Hematopoietic multipotent progenitor cell treated with erythropoietin and hydrocortisone succinate and interleukin-3 and kit ligand, for 8 days (in vitro differentiated cells): Measurements from ENCODE around the gene RFX8.

ENCODE experiments used
- DNase-seq: peaks from one replicate; pipeline ENCODE4 v3.0.0-alpha.2; 2015

RFX8 gene

DNA sequence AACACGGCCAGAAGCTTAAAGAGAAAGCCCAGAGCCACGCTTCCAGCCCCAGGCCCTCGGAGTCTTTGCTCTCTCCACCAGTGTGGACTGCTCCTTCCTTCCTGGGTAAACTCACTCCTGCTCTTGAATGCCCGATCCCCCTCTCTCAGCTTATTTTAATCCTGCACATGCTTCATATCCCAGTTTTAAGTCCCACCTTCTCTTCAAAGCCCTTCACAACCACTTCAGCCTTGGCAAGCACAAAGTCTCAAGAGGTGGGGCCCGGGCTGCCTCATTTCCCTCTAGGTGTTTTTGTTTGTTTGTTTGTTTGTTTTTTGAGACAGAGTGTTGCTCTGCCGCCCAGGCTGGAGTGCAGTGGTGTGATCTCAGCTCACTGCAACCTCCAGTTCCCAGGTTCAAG lies 66.0 kb downstream of the RFX8 start:
- no peak for DNase-seq

DNA sequence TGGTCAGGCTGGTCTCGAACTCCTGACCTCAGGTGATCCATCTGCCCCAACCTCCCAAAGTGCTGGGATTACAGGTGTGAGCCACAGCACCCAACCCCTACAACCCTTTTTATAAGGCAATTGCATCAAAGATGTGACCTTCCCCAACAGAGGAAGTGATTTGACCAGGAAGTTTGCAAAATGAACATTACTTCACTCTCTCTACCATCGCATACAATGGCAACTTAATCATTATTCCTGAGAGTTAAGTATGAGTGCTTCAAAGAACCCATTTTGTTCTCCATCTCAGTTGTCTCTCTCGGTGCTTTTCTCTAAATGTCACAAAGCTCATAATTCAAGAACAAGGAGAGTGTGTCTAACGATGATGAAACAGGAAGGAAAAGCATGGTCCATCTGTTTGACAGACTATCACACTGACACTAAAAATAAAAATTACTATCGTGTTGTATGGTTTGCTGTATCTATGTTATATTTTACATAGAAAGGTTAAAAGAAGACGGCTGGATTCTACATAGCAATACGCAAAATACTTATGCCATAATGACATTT lies 69.5 kb downstream of the RFX8 start:
- DNase-seq, result no peak

DNA sequence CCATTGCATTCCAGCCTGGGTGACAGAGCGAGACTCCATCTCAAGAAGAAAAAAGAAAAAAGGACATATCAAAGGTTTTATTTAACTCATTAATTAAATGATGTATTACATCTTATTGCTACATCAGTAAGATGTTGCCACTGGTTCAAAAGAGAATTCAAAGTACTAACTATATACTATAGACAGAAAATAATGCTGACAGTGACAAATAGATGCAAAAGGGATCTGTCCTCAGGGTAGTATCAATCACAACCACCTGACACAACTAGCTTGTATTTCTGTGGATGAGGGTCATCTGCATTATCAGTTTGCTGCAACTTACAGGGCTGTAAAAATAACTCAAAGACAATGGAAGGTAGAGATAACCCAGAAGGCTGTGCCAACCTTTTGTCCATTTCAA lies 71.2 kb downstream of the RFX8 start:
- no peak for DNase-seq

DNA sequence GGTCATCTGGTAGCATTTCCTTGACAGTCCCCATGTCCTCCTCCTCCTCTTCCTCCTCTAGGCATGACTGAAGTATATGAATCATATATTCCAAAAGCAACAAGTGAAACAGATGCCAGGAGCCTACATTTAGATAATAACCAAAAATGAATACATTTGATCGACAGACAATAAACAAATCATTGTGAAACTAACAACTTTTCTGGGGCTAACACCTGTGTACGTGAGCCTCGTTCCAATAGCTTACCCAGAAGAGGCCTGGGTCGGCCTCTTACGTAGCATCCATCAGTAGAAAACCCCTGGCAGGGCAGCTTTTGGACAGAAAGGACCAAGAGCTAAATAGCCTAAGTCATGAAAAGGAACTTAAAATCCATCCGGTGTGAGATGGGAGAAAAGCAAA lies 72.3 kb downstream of the RFX8 start:
- DNase-seq, result no peak

DNA sequence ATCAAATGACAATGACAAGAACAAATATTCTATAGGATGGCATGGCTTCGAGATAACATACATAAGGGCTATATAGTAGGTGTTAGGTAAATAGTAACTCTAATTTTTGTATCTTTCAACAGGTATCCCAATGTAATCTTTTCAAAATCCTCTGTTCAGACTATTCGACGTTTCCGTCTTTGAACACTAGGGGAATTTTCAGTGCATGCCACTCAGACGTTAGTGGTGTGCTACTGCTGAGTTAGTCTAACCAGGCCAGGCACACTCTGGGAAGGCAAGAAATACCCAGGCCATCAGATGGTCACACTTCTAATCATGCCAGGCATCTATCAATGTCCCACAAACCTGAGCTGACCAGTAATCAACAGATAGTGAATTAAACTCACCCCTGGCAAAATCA lies 73.0 kb downstream of the RFX8 start:
- no peak for DNase-seq

DNA sequence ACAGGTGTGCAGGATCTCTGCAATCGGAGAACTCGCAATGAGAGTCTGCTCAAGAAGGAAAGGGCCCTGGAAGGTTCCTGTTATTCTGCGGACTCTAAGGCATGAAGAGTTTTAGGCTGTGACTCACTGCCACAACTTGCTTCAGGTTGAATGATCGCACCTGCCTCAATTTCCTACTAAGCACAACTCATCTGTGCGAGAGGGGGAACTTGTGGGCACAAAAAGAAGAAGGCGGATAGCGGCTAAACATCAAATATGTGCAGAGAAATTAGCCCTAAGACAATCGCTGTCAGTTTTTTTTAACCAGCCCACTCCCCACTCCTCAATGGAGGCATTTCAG lies 73.6 kb downstream of the RFX8 start:
- DNase-seq, result no peak

DNA sequence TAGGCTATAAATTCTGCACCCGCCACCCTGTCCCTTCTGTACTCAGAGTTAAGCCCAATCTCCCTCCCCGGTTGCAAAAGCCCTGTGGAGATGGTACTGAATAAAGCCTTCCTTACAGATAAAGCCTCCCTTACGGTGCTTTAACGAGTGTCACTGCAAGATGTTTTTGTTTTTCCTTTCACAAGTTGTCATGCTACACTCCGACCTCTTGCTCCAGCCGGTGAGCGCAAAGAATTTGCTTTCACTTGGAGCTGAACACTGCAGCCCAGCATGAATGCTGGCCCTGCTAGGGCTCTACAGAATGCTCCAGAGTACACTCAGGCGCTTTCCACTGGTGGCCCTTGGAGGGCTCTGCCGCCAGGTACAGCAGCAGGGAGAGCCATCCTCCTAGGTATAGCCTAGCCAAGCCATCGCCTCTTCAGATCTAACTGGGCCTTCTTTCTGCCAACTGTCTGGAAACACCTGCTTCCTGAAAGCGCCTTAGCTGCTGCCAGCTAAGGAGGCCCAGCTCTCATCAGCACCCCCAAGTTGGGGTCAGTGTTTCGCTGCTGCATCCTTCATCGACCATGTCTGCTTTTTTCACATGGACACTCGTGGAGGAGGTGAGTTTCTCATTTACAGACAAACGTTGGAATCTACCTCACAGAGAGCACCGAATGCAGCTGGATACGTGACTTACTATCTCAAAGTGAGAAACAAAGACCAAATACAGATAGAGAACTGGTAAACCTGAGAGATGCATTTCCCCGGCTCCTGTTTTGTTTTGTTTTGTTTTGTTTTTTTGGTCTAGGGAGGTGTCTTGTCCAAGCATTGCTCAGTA lies 74.2 kb downstream of the RFX8 start:
- DNase-seq, result no peak

DNA sequence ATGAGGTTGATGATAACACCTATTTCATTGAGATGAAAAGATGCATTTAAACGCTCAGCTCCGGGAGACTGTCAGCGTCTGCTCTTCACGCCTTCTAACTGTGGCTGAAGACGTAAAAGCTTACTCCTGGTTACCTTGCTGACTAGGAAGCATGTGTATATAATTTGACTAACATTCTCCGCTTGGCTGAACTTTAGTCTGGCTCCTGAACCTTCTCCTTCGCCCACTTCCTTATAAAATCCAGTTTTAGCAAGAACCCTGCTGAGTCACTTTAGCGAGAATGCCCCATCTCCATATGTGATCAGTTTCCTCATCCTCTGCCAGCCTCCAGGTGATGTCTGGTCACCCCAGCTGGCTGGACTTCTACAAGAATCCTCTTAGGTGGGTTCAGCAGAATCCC lies 74.9 kb downstream of the RFX8 start:
- DNase-seq, result no peak

DNA sequence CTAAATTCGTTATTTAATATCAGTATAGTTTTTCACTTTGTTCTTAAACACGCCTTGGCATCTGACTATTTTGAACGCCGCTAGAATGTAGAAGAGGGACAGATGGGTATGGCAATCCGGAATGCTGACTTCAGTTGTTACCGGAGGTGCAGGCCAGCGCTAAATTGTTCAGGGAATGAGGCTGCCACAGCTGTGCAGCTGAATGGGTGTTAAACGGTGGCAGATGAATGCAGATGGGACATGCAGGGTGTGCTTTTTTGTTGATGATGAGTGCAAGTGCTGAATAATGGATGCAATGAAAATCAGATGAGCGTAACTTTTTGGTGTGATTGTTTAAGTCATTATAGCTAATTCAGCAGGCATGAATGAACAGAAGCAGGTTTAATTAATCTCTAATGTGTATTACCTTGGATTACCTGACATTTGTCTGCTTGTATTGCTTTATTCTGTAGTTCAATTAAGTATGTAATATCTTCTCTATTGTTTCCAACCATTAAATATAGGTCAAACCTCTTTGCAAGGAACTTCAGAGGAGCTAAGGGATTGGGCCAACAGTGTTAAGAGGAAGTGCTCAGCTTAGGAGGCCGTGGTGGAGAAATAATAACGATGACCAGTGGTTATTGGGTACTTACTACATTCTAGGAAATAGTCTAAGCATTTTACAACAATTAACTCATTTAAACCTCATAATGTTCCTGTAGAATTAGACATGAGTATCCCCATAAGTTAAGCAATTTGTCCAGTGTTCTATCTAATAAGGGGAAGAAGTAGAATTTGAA lies 75.7 kb downstream of the RFX8 start:
- DNase-seq, result no peak

DNA sequence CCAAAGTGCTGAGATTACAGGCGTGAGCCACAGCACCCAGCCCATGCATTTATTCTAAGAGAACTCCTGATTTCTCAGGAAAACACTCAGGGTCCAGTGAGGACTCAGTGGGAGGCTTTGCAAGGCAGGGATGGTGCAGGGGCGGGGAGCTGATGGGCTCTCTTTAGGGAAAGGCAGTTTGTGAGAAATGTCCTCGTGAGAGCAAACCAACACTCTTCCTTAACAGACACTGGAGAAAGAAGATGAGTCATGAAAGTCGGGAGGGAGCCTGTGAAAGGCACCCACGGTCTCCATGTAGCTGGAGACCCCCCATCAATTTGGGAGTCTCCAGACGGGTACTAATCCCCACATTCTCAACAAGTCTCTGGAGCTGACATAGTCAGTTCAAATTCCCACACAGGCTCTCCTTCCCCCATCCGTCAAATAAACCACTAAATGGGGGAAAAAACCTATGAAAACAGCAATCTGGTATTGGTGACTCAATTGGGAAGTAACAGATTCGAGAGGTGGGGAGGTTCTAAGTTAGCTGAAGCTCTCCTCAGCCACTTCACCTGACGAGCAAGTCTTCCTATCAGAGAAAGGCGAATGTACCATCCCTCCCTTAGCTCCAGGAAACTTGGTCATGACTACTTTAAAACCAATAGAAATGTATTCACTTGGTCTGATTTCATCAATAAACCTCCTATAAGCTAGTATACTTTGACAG lies 76.6 kb downstream of the RFX8 start:
- no peak for DNase-seq

DNA sequence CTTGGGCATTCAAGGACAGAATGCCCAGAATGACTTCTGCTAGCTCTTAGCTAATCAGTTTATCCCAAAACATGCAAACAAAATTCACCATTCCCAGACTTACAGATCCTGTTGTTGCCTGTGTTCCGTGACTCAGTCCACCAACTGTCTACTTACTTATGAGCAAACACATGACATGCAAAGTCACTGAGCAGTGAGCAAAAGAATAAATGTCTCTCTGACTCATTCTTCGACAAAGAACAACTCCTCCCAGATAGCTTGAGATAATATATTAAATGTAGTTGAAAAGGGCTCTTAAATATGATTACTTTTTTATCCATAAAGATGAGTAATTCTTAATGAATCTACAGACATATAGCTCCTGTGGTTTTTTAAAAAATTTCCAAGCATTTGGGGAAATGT lies 78.6 kb downstream of the RFX8 start:
- DNase-seq, result peak; percentile 32

DNA sequence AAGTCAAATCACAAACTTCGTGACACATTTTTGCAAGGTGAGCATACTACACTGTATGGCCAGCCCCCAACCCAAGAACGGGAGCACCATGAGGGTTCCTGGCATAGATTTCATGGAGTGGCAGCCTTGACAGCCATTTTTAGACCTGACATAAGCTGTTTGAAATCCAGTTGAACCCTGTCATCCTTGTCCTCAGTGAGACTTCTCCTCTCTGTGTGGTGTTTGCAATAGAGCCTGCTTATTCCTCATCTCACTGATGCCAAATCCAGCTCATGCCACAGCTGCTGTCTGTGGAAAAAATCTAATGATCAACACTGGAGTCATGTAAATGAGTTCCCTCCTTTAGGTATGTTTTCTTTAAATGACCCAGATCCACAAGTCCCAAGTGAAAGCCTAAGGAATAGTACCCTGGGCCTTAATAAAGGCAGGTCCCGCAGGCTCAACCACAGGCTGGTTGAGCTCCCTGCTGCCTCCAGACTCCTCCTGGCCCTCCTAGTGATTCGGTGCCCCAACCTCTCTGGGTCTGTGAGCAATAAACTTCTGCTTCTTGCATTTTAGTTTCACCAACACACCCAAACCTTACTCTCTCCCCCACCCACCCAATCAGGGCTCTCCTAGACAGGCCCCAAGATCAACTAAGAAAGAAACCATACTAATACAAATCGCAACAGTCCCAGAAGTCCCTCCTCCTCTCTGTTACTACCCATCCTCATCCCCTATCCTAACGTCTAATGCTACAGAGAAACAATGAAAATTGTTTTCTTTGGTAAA lies 79.2 kb downstream of the RFX8 start:
- no peak for DNase-seq

DNA sequence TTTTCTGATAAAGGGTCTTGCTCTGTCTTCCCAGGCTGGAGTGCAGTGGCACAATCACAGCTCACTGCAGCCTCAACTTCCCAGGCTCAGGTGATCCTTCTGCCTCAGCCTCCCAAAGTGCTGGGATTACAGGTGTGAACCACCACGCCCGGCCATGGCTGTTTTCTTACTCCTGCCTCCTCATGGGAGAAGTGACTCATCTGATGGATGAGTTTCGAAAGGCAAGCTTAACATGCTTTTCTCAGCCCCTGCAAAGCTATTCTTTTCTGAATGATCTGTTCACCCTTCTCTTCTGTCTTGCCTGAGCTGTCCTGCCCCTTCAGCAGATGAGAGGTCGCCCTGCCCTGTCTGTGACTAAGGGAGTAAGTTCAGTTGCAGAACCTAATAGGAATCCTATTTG lies 86.7 kb downstream of the RFX8 start:
- no peak for DNase-seq

DNA sequence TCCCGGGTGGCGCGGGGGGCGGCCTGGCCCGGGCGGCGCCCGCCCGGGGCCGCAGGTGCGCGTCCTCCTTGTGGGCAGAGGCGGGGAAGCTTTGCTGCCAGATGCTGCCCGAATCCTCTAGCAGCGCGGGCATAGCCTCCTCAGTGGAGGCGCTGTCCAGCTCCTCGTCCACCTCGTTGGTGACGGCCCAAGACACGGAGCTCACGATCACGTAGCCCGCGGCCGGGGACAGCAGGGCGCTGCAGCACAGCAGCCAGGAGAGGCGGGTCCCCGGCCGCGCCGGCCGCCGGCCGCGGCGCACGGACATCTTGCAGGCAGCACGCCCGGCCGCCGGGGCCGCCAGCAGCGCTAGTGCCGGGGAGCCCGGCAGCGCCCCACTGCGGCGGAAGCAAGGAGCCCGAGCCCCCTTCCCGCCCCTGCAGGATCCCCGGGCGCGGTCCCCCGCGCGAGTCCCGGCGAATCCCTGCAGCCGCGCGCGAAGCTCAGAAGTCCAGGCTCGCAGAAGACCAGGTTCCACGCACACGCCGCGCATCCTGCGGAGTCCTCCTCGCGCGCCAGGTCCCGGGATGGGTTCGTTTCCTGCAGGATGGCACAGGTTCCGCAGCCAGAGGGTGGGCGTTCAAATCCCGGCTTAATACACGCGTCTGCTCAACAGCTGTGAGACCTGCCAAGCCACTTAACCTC lies 87.6 kb downstream of the RFX8 start, which contains the start of gene CREG2:
Gene CREG2, minus strand, starts transcription at position 353 of the 684 bp plus-strand sequence. Its CDS starts 46 bp downstream, at position 307.
- DNase-seq, result peak; percentile 6

DNA sequence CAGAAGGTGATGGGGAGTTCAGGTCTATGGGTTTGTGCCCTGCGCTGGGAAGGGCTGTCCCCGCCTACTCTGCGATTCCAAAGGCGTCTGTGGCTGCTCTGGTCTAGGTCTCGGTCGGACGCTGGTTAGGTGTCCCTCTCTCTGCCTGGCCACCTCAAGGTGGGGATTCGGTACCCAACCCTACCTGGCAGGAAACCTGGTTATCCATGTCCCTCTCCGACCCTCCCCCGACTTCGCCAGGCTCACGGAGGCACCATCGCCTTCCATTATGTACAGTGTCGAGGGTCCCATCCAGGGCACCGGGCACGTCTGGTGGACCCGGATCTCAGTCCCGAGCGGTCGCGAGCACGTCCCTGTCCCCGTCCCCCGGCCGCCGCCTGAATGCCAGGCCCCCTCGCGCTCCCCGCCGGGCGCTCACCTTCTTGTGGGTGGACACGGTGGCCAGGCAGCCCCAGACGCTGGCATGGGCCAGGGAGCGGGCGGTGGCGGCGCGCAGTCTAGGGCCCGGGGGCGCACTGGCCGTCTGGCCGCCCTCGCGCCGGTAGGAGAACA lies 88.2 kb downstream of the RFX8 start:
- DNase-seq, result no peak

DNA sequence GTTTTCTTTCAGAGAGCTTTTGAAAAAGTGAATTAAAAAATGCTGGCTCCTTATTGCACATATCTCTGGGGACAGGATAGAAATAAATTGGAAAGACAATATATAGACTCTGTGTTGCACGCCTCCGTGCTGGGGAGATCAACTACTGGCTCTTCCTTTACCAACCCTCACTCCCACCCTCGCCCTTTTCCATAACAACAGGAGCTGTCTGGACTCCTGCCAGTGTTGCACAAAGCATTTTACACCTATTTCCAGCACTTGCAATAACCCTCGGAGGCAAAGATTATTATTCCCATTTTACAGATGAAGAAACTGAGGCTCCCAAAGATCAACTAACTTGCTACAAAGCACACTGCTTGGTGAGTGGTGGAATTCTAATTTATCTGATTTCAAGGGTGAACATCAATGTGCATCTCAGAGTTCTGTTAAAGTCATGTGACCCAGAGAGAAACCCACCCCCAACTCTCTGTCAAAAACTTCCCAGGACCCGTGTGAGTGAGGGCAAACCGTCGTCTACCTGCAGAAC lies 91.8 kb downstream of the RFX8 start:
- no peak for DNase-seq

DNA sequence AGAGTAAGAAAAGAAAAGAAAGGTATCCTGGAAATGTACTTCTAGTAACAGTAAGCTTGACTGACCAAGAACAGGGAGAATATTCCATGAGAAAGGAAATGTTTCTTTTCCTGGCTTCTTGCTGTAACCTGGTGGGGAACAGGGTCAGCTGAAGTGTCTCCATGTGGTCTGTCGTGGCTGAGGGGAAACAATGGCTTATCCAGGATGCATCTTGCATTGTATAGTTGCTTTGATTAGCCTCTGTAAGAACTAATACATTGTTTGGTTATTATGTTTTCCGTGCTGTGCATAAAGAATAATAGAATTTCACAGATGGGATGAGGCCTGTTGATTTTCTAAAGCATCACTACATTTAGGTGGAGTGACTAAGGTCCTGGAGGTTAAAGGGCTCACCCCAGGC lies 92.5 kb downstream of the RFX8 start:
- no peak for DNase-seq

DNA sequence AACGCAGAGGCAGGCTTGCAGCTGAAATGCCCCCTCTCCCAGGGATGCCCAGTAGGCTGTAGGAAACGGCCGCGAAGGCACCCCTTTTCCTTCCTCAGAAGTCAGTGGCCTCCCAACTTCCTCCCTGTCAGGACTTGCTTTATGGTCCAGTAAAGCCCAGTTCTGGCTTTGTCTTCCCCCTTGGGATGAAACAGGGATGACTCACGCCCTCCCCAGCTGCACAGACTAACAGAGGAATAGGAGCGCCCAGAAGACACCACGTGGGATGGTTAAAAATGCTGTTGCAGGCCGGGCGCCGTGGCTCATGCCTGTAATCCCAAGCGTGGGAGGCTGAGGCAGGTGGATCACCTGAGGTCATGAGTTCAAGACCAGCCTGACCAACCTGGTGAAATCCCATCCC lies 94.5 kb downstream of the RFX8 start:
- DNase-seq, result no peak

DNA sequence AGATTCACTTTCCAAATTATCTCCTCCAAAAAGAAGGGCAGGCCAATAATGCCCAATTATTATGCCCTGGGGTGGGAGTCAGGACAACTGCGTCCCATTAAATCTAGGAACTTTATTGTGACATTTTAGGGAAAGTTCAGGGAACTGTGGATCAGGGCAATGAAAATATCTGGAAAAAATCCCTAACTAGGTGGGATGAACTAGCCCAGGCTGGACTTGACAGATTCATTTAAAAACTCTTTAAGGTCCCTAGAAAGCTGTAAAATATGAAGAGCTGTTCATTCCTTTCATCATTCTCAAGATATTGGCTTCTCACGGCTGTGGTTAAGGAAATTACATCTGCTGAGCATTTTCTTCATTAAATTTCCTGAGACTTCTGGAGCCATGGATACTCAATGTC lies 95.8 kb downstream of the RFX8 start:
- DNase-seq, result no peak

DNA sequence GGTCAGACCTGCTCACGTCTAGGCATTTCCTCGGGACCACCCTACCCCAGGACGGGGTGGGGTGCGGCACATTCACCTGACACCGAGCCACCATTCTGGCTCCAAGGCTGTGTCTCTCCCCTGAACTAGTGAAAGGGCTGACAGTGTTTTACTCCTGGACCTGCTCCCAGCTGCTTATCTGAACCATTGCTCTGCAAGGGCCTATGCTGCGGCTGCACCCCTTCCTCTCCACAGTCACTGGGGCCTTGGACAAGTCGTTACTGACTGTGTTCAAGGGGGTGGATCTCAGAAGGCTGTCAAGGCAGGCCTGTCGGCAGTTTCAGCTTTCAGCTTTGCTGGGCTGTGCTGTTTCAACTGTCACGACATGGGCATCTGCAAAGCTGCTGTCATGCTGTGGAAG lies 99.3 kb downstream of the RFX8 start:
- no peak for DNase-seq

DNA sequence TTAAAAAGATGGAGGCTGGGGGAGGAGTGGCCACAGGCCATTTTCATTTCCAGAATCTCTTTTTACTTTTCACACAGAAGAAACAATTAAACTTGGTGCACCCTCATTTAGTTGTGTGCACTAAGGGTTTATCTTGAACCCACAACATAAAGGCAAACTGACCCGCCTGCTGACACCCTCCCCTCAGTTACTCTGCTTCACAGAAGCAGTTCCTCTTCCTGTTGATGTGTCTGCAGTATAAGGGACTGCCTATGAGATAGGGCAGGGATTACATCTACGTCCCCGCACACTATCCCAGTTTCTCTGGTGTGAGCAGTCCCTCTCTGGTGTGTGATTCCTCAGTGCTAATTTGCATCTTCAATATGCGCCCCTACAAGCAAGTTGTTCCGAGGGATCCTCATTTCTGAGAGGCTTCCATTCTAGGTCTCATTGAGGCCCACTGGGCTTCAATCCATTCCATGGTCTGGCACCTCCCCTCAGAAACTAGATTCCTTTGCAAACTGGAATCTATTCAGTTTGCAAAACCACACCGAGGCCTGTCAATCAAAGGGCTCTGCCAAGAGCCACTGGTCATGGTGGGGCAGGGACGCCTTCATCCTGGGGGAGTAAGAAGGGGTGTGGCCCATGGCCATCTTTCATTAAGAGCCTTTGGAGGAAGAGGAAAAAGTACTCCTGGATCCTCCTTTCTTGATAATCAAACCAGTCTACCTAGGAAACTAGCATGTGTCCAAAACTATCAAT lies 99.9 kb downstream of the RFX8 start:
- no peak for DNase-seq
